Measurements from ENCODE around the gene ICAM5.

Gene ICAM5

DNA sequence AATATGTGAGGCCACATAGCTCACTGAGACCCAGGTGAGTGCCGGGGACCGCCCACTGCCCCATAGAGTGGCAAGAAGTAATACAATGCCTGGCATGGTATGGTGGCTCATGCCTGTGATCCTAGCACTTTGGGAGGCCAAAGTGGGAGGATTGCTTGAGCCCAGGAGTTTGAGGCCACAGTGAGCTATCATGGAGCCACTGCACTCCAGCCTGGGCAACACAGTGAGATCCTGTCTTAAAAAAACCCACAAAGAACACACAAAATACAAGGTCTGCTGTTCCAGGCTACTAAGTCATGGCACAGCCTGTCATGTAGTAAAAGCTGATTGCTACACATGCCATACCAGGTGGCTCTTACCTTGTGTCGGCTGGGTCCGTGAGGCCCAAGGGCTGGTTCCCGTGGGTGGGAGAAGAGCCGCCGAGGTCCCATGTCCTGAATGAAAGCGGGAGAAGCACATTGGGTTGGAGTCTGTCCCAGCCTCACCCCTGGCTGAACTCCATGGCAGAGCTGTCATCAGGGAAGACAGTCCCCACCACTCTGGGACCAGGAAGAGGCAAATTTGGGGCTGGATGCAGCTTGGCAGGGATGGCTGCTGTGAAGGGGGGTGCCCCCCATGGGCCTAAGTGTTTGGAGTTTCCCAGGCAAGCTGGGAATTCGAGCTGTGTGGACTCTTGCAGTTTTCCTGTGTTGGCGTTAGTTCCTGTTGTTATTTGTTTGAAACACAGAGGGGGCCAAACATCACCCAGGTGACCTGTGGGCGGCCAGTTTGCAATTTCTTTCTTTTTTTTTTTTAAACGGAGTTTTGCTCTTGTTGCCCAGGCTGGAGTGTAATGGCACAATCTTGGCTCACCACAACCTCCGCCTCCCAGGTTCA, 29.3 kb downstream of the ICAM5 start:
- H3K4me3 ChIP-seq (ENCODE audit: low read depth, low read length) = no peak overlapping the region
- no peak for TF ChIP-seq CTCF (IDR thresholded peaks at IDR 0.05; ENCODE audit: borderline replicate concordance, insufficient read depth, low read depth, low read length)

DNA sequence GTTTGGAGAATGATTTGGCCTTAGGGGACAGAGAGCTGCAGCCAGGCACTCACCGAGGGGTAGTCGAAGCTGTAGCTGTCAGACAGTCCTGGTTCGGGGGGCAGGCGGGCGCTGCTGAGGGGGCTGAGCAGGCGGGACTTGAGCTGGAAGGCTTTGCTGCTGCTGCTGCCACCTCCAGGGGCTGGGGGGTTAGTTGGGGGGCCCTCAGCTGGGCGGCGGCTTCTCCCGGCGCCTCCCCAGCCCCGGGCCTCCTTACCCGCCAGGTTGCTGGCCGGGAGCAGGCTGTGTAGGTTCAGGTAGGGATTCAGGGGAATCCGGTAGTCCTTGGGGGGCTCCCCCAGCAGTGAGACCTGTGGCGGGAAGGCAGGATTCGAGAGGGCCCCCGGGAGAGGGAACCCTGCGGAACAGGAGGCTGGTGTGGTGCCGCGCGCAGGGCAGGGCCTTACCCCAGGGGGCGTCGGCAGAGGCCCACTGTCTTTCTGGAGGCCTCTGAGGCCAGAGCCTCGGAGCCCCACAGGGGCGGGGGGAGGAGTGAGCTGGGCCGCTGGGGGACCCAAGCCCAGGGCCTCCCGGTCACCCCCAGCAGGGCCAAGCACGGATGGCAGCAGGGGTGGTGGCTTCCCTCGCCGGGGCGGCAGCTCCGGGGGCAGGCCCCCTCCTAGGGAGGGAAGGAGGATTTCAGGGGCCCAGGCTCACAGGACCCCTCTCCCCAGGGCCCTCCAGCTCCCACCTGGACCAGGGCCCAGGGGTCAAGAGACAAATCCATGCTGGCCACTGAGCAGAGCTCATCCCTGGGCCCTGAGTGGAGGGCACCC, 31.1 kb downstream of the ICAM5 start:
- no peak overlapping the region for H3K4me3 ChIP-seq (ENCODE audit: low read depth, low read length)
- TF ChIP-seq CTCF (IDR thresholded peaks at IDR 0.05; ENCODE audit: borderline replicate concordance, insufficient read depth, low read depth, low read length) = no peak

DNA sequence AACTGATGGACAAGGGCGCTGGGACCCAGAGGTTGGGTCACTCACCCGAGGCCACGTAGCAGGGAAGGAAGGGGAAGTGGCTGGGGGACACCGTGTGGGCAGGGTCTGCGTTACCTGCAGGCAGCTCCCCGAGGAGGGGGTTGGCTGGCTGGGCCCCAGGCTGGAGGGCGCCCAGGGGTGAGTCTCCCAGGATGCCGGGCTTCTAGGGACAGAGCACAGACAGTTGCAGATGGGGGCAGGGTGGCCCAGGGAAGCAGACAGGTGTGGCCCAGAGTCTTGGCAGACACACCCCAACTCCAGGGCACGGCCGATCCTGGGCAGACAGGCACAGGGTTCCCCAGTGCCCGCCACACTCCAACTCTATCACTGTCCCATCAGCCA, 31.7 kb downstream of the ICAM5 start:
- no peak for TF ChIP-seq CTCF (IDR thresholded peaks at IDR 0.05; ENCODE audit: borderline replicate concordance, insufficient read depth, low read depth, low read length)
- no peak overlapping the region for H3K4me3 ChIP-seq (ENCODE audit: low read depth, low read length)

DNA sequence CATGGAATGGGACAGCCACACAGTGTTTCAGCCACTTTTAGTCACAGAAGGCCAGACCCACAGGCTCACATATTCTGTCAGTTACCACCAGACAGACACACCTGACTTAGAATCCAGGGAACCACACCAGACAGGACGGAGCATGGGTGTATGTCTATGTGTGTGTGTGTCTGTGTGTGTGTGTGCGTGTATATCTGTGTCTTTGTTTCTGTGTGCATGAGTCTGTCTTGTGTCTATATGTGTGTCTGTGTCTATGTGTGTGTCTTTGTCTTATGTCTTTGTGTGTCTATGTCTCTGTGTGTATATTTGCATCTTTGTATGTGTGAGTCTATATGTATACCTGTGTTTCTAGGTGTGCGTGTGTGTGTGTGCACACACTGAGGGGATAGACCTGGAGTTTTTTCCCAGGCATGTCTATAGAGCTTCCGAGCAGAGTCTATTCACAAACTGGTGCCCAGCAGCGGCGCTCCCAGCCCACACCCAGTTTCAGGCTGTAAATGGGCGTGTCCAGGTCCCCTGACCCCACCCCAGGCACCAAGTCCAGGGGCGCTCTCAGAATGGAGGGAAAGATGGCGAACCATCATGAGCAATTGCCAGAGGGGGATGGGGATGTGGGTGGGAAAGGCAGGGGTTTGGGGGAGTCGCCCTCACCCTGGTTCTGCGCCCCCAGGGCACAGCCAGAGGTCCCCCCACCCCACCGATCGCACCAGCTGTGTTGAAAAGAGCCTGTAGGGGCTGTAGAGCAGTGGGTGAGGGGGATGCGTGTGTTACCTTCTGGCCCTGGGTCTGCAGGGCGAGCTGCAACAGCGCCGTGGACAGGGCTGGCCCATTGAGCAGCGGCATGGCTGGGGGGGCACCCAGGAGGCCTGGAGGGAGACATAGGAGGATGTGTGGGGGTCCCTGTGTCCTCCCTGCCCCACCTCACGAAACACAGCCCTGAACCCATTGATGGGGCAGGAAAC, 32.4 kb downstream of the ICAM5 start:
- no peak overlapping the region for H3K4me3 ChIP-seq (ENCODE audit: low read depth, low read length)
- TF ChIP-seq CTCF (IDR thresholded peaks at IDR 0.05; ENCODE audit: borderline replicate concordance, insufficient read depth, low read depth, low read length) = no peak

GRCh38 chr19:10325732-10326131, 36.0 kb downstream of the ICAM5 start:
- TF ChIP-seq CTCF (IDR thresholded peaks at IDR 0.05; ENCODE audit: borderline replicate concordance, insufficient read depth, low read depth, low read length) = no peak
- H3K4me3 ChIP-seq (ENCODE audit: low read depth, low read length) = no peak overlapping the region

GRCh38 chr19:10327793-10328192, 38.0 kb downstream of the ICAM5 start:
- no peak overlapping the region for H3K4me3 ChIP-seq (ENCODE audit: low read depth, low read length)
- no peak for TF ChIP-seq CTCF (IDR thresholded peaks at IDR 0.05; ENCODE audit: borderline replicate concordance, insufficient read depth, low read depth, low read length)

Measured in GM12875 (cell line).